K562 (cell line): ENCODE measurements around the gene CEP131. TPM values are rescaled to one million over a fixed set of nuclear protein-coding genes. Genes with fewer than 3 reads are reported as not detected.

ENCODE experiments used
- C11orf30 ChIP-seq: fragments of 450-650 bp; IDR thresholded peaks from 2 replicates; pipeline ENCODE4 v1.6.1; 2016; ENCODE audit warnings: low read depth, mild to moderate bottlenecking
- CBX8 ChIP-seq: fragments of 200-600 bp; sonication (generic); IDR thresholded peaks from 2 replicates; pipeline ENCODE4 v1.6.1; 2012; ENCODE audit warnings: borderline replicate concordance, mixed run types, low read depth, mild to moderate bottlenecking, moderate library complexity, mixed read lengths, low read length, control low read depth, inconsistent platforms; ENCODE audit not compliant: poor library complexity, severe bottlenecking; ENCODE audit errors: extremely low read depth
- CCAR2 ChIP-seq: fragments of 200-400 bp; formaldehyde crosslinking; IDR thresholded peaks from 2 replicates; pipeline ENCODE4 v1.6.1; 2017; ENCODE audit warnings: mild to moderate bottlenecking, low read depth, low read length
- CREB3L1 ChIP-seq: fragments of 450-650 bp; IDR thresholded peaks from 2 replicates; pipeline ENCODE4 v1.6.1; 2014; ENCODE audit warnings: low read depth, mild to moderate bottlenecking, moderate library complexity, borderline replicate concordance
- E2F4 ChIP-seq: sonication (generic); formaldehyde crosslinking; IDR thresholded peaks from 2 replicates; pipeline ENCODE4 v1.8.0; 2022; ENCODE audit warnings: mild to moderate bottlenecking, low read depth, missing genetic modification reagents
- ELK1 ChIP-seq: sonication (generic); formaldehyde crosslinking; IDR thresholded peaks from 2 replicates; pipeline ENCODE4 v1.8.1; 2022; ENCODE audit warnings: missing genetic modification reagents
- HMGN3 ChIP-seq: IDR thresholded peaks from 2 replicates; pipeline ENCODE4 v1.6.1; 2011; ENCODE audit warnings: borderline replicate concordance, low read depth, mild to moderate bottlenecking, mixed read lengths, low read length; ENCODE audit not compliant: insufficient read length; ENCODE audit errors: extremely low read depth
- MAZ ChIP-seq, 2 experiments: fragments of 450-650 bp in 1 of 2; sonication (generic) in 1 of 2; formaldehyde crosslinking; IDR thresholded peaks in 1 of 2; conservative IDR thresholded peaks in 1 of 2; 2 replicates each; pipeline versions ENCODE4 v1.4.0 to v1.5.0; 2020; ENCODE audit warnings: mild to moderate bottlenecking in 1 of 2, missing genetic modification reagents in 1 of 2
- SMARCC2 ChIP-seq: fragments of 450-650 bp; IDR thresholded peaks from 2 replicates; pipeline ENCODE4 v1.6.1; 2017; ENCODE audit warnings: antibody characterized with exemption, moderate library complexity, mild to moderate bottlenecking, low read depth
- STAT5B ChIP-seq: fragments of 250-450 bp; sonication (Bioruptor Pico); IDR thresholded peaks from 2 replicates; pipeline ENCODE4 v1.8.0; 2021; ENCODE audit warnings: mild to moderate bottlenecking, inconsistent platforms
- TARDBP ChIP-seq: fragments of 450-650 bp; IDR thresholded peaks from 2 replicates; pipeline ENCODE4 v1.6.1; 2016
- TGIF2 ChIP-seq: sonication (generic); formaldehyde crosslinking; IDR thresholded peaks from 2 replicates; pipeline ENCODE4 v1.8.1; 2022; ENCODE audit warnings: mild to moderate bottlenecking, missing genetic modification reagents, moderate library complexity
- XRCC5 ChIP-seq: fragments of 200-400 bp; formaldehyde crosslinking; IDR thresholded peaks from 2 replicates; pipeline ENCODE4 v1.6.1; 2017; ENCODE audit warnings: low read depth, mild to moderate bottlenecking, low read length
- ZBED1 ChIP-seq: IDR thresholded peaks from 2 replicates; pipeline ENCODE4 v1.6.1; 2014
- ZBTB5 ChIP-seq: fragments of 450-650 bp; IDR thresholded peaks from 2 replicates; pipeline ENCODE4 v1.6.1; 2017; ENCODE audit warnings: antibody characterized with exemption
- ZFP1 ChIP-seq: fragments of 450-650 bp; formaldehyde crosslinking; IDR thresholded peaks from 2 replicates; pipeline ENCODE4 v1.4.0; 2020; ENCODE audit warnings: mild to moderate bottlenecking, mixed read lengths
- ZMIZ1 ChIP-seq, 2 experiments: fragments of 150-350 bp in 1 of 2; IDR thresholded peaks; 2 replicates each; pipeline ENCODE4 v1.6.1; 2012 to 2016; ENCODE audit warnings: low read depth in 2 of 2, low read length in 2 of 2, mild to moderate bottlenecking in 1 of 2, moderate library complexity in 1 of 2
- ZNF143 ChIP-seq: sonication (generic); formaldehyde crosslinking; IDR thresholded peaks from 2 replicates; pipeline ENCODE4 v1.9.0; 2022; ENCODE audit warnings: mild to moderate bottlenecking, missing genetic modification reagents
- ZNF224 ChIP-seq: sonication (generic); formaldehyde crosslinking; IDR thresholded peaks from 2 replicates; pipeline ENCODE4 v1.8.0; 2022; ENCODE audit warnings: mild to moderate bottlenecking, missing genetic modification reagents
- ZNF23 ChIP-seq: fragments of 250-450 bp; sonication (Bioruptor Pico); IDR thresholded peaks from 2 replicates; pipeline ENCODE4 v1.4.0; 2020; ENCODE audit warnings: mild to moderate bottlenecking
- ZNF830 ChIP-seq: fragments of 250-450 bp; sonication (Bioruptor Pico); IDR thresholded peaks from 2 replicates; pipeline ENCODE4 v1.5.0; 2021; ENCODE audit warnings: mild to moderate bottlenecking
- polyA plus RNA-seq, 8 experiments: library from polyadenylated mRNA; depleted of rRNA in 4 of 8; stranded (reverse) in 5 of 8; unstranded in 3 of 8; fragments of >200 nt; fragmentation: Nextera tagmentation in 2 of 8; fragmentation: Illumina TruSeq in 1 of 8; extraction: Ambion mirVana in 2 of 8; extraction: Trizol in 1 of 8; gene quantifications; 2 replicates each; pipeline versions ENCODE4 v1.2.1 to v1.2.3, GENCODE V29; 2011 to 2014; ENCODE audit warnings: inconsistent platforms in 1 of 8, missing spikeins in 1 of 8
- total RNA-seq, 7 experiments: library from RNA; depleted of rRNA in 6 of 7; stranded (reverse); fragments of >200 nt in 6 of 7; fragmentation: Illumina TruSeq in 2 of 7; extraction: Trizol in 2 of 7; gene quantifications; 2 replicates each; pipeline versions ENCODE4 v1.2.1 to v1.2.3, GENCODE V29; 2011 to 2021; ENCODE audit warnings: low replicate concordance in 1 of 7

The CEP131 gene
- total and polyA plus RNA-seq, 9 of the 15 experiments (the other 6 are each of a cell fraction or from before 2014, with no cell fraction given): 0.24 to 21.2 (median 2.3) TPM

- no peak for TF ChIP-seq ZBED1
- no peak for TF ChIP-seq STAT5B (CRISPR knock-in tag)
- TF ChIP-seq ZNF830 (CRISPR knock-in tag): no peak
- TF ChIP-seq MAZ (CRISPR knock-in tag; conservative IDR thresholded peaks at IDR 0.05 in 1 of 2, IDR thresholded peaks at IDR 0.05 in 1 of 2): peak in 1 of 2 experiments; percentile 19; a peak in 1 of 4 replicates
- TF ChIP-seq ZMIZ1 (IDR thresholded peaks at IDR 0.05; ENCODE audit: low read depth in 2 of 2, low read length in 2 of 2): no peak
- no peak for TF ChIP-seq E2F4 (CRISPR knock-in tag)
- no peak for TF ChIP-seq ELK1 (CRISPR knock-in tag)
- TF ChIP-seq CBX8: no peak
- no peak for TF ChIP-seq ZBTB5
- TF ChIP-seq SMARCC2: no peak
- no peak for TF ChIP-seq ZFP1
- TF ChIP-seq TARDBP: no peak
- no peak for TF ChIP-seq C11orf30
- TF ChIP-seq TGIF2 (CRISPR knock-in tag): peak; percentile 65; the same call in 1 of the 2 replicates
- TF ChIP-seq ZNF143: no peak
- TF ChIP-seq HMGN3: peak; percentile 17
- no peak for TF ChIP-seq CCAR2
- no peak for TF ChIP-seq CREB3L1
- TF ChIP-seq ZNF23 (CRISPR knock-in tag): no peak
- TF ChIP-seq ZNF224 (CRISPR knock-in tag): no peak
- no peak for TF ChIP-seq XRCC5
Measured at GRCh38 chr17:81222620-81222905, 202 bp downstream of the CEP131 start (continued).
